HepG2 (cell line): Measurements from ENCODE around the gene SS18L1. TPM values are rescaled to one million over a fixed set of nuclear protein-coding genes. Genes with fewer than 3 reads are reported as not detected.
A peak's percentile ranks its signal among the peaks of the same experiment; 100 is the strongest.

ENCODE experiments used
- ATM ChIP-seq: fragments of 450-650 bp; IDR thresholded peaks from 2 replicates; pipeline ENCODE4 v1.7.1; 2017; ENCODE audit warnings: mild to moderate bottlenecking, borderline replicate concordance
- GATAD1 ChIP-seq: IDR thresholded peaks from 2 replicates; pipeline ENCODE4 v1.6.1; 2016; ENCODE audit warnings: missing genetic modification reagents, missing compliant biosample characterization
- MAFK ChIP-seq, 2 experiments: IDR thresholded peaks in 1 of 2; conservative IDR thresholded peaks in 1 of 2; 2 replicates each; pipeline ENCODE4 v1.6.1; 2011; ENCODE audit warnings: improper control_type of control experiment in 2 of 2, low read length in 2 of 2
- MED13 ChIP-seq: sonication (generic); formaldehyde crosslinking; IDR thresholded peaks from 2 replicates; pipeline ENCODE4 v1.5.0; 2020; ENCODE audit warnings: missing genetic modification reagents
- MIER3 ChIP-seq: IDR thresholded peaks from 2 replicates; pipeline ENCODE4 v1.6.1; 2016; ENCODE audit warnings: missing compliant biosample characterization, borderline replicate concordance
- MXI1 ChIP-seq: IDR thresholded peaks from 3 replicates; pipeline ENCODE4 v1.6.1; 2012; ENCODE audit warnings: low read depth, low read length, inconsistent platforms, borderline replicate concordance
- NR2F2 ChIP-seq: IDR thresholded peaks from 2 replicates; pipeline ENCODE4 v1.6.1; 2012; ENCODE audit warnings: low read depth, inconsistent platforms, borderline replicate concordance
- SIX4 ChIP-seq: sonication (generic); formaldehyde crosslinking; IDR thresholded peaks from 2 replicates; pipeline ENCODE4 v1.4.0; 2020; ENCODE audit warnings: missing genetic modification reagents
- TBX2 ChIP-seq: sonication (generic); formaldehyde crosslinking; IDR thresholded peaks from 2 replicates; pipeline ENCODE4 v1.5.0; 2020; ENCODE audit warnings: missing genetic modification reagents, mild to moderate bottlenecking, borderline replicate concordance
- ZFP62 ChIP-seq: sonication (generic); formaldehyde crosslinking; IDR thresholded peaks from 2 replicates; pipeline ENCODE4 v1.4.0; 2020; ENCODE audit warnings: missing genetic modification reagents
- ZNF431 ChIP-seq: sonication (generic); formaldehyde crosslinking; IDR thresholded peaks from 2 replicates; pipeline ENCODE4 v1.9.0; 2022; ENCODE audit warnings: missing genetic modification reagents, low read depth, mild to moderate bottlenecking, borderline replicate concordance
- ZNF569 ChIP-seq: sonication (generic); formaldehyde crosslinking; IDR thresholded peaks from 2 replicates; pipeline ENCODE4 v1.5.0; 2020; ENCODE audit warnings: mild to moderate bottlenecking, missing genetic modification reagents, moderate library complexity, borderline replicate concordance
- ZSCAN9 ChIP-seq: IDR thresholded peaks from 2 replicates; pipeline ENCODE4 v1.6.1; 2016; ENCODE audit warnings: borderline replicate concordance
- polyA plus RNA-seq, 8 experiments: library from polyadenylated mRNA; depleted of rRNA in 3 of 8; stranded (reverse) in 7 of 8; unstranded in 1 of 8; fragments of >200 nt; fragmentation: Illumina TruSeq in 4 of 8; extraction: Trizol in 4 of 8; gene quantifications; 2 replicates each; pipeline versions ENCODE4 v1.2.1 to v1.2.3, GENCODE V29; 2011 to 2016; ENCODE audit warnings: low read depth in 4 of 8, missing spikeins in 1 of 8, mixed read lengths in 1 of 8; ENCODE audit not compliant: insufficient read depth in 1 of 8
- total RNA-seq, 5 experiments: library from RNA; depleted of rRNA; stranded (reverse); fragments of >200 nt; fragmentation: Illumina TruSeq; extraction: Trizol; gene quantifications; 2 replicates each; pipeline ENCODE4 v1.2.3, GENCODE V29; 2016; ENCODE audit warnings: low read depth in 1 of 5
- TF ChIP-seq, protein P1 (sequence below), 2 experiments: sonication (generic) in 1 of 2; formaldehyde crosslinking in 1 of 2; IDR thresholded peaks; 2 replicates each; pipeline versions ENCODE4 v1.6.1 to v1.9.0; 2014 to 2022; ENCODE audit warnings: antibody characterized with exemption in 1 of 2, borderline replicate concordance in 1 of 2, inconsistent platforms in 1 of 2, low read depth in 1 of 2, missing genetic modification reagents in 1 of 2
- TF ChIP-seq, protein P2 (sequence below): sonication (generic); formaldehyde crosslinking; IDR thresholded peaks from 2 replicates; pipeline ENCODE4 v1.4.0; 2020; ENCODE audit warnings: missing genetic modification reagents
- TF ChIP-seq, protein P3 (sequence below): sonication (generic); formaldehyde crosslinking; IDR thresholded peaks from 2 replicates; pipeline ENCODE4 v1.5.1; 2020; ENCODE audit warnings: missing genetic modification reagents, mild to moderate bottlenecking, borderline replicate concordance

The SS18L1 gene
- total and polyA plus RNA-seq, 2 of the 13 experiments (the other 11 are each of a cell fraction or from before 2014, with no cell fraction given) = 17.8 to 27.6 TPM

DNA sequence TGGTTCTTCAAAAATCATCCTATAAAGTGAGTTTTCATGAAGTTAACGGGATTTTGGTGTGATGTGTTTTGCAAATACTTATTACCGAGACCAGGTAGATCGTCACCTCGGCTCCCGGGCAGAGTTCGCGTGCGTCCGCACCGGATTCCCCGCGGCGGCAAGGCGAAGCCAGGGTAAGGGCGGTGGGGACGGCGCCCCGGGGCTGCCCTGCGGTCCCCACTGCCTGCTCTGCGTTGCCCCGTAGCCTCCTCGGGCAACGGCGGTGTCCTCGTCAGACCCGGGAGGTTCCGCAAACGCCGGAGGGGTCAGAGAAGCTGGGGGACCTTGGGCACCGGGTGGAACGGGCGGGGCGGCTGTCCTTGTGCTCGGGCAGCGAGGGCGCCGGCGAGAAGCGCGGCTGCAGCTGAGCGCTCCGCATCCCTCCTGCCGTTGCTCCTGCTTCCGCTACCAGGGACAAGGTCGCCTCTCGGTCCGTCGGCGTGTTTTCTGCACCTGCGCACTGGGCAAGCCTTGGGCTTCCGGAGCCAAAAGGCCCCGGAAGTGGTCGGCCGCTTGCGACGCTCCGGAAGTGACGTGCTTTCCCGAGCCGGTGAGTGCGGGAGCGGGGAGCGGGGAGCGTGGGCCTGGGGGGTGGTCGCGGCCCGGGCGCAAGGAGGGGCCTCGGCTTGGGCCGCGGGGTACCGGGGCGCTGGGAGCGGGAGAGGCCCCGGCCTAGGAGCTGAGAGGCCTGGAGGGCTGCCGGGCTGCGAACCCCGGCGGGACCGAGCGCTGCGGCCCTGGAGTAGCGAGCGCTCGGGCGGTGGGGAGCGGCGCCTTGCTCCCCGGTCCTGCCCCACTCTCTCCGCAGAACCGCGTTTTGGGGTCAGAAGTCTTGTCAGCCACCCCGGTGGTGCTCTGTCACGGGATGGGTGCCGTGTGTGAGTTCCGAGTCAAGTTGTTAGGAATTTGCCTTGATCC lies 39.2 kb downstream of the SS18L1 start, which contains the start of gene MTG2 (continued):
- TF ChIP-seq, protein P1, sequence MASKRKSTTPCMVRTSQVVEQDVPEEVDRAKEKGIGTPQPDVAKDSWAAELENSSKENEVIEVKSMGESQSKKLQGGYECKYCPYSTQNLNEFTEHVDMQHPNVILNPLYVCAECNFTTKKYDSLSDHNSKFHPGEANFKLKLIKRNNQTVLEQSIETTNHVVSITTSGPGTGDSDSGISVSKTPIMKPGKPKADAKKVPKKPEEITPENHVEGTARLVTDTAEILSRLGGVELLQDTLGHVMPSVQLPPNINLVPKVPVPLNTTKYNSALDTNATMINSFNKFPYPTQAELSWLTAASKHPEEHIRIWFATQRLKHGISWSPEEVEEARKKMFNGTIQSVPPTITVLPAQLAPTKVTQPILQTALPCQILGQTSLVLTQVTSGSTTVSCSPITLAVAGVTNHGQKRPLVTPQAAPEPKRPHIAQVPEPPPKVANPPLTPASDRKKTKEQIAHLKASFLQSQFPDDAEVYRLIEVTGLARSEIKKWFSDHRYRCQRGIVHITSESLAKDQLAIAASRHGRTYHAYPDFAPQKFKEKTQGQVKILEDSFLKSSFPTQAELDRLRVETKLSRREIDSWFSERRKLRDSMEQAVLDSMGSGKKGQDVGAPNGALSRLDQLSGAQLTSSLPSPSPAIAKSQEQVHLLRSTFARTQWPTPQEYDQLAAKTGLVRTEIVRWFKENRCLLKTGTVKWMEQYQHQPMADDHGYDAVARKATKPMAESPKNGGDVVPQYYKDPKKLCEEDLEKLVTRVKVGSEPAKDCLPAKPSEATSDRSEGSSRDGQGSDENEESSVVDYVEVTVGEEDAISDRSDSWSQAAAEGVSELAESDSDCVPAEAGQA (IDR thresholded peaks at IDR 0.05; ENCODE audit: low read depth) = peak; percentile 93
- TF ChIP-seq, protein P1 (CRISPR knock-in tag; IDR thresholded peaks at IDR 0.05; ENCODE audit: borderline replicate concordance) = peak; percentile 97
- TF ChIP-seq, protein P2, sequence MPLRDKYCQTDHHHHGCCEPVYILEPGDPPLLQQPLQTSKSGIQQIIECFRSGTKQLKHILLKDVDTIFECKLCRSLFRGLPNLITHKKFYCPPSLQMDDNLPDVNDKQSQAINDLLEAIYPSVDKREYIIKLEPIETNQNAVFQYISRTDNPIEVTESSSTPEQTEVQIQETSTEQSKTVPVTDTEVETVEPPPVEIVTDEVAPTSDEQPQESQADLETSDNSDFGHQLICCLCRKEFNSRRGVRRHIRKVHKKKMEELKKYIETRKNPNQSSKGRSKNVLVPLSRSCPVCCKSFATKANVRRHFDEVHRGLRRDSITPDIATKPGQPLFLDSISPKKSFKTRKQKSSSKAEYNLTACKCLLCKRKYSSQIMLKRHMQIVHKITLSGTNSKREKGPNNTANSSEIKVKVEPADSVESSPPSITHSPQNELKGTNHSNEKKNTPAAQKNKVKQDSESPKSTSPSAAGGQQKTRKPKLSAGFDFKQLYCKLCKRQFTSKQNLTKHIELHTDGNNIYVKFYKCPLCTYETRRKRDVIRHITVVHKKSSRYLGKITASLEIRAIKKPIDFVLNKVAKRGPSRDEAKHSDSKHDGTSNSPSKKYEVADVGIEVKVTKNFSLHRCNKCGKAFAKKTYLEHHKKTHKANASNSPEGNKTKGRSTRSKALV (CRISPR knock-in tag) = peak; percentile 98
- TF ChIP-seq, protein P3, sequence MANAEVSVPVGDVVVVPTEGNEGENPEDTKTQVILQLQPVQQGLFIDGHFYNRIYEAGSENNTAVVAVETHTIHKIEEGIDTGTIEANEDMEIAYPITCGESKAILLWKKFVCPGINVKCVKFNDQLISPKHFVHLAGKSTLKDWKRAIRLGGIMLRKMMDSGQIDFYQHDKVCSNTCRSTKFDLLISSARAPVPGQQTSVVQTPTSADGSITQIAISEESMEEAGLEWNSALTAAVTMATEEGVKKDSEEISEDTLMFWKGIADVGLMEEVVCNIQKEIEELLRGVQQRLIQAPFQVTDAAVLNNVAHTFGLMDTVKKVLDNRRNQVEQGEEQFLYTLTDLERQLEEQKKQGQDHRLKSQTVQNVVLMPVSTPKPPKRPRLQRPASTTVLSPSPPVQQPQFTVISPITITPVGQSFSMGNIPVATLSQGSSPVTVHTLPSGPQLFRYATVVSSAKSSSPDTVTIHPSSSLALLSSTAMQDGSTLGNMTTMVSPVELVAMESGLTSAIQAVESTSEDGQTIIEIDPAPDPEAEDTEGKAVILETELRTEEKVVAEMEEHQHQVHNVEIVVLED = peak; percentile 92
- TF ChIP-seq TBX2 (CRISPR knock-in tag) = peak; percentile 98
- TF ChIP-seq GATAD1 (CRISPR knock-in tag) = peak; percentile 99
- TF ChIP-seq ATM = no peak
- TF ChIP-seq ZSCAN9 = peak; percentile 89; the same call in 1 of the 2 replicates
- no peak; the same call in 1 of the 2 replicates for TF ChIP-seq ZNF569 (CRISPR knock-in tag)
- no peak; the same call in 1 of the 2 replicates for TF ChIP-seq NR2F2
- peak; percentile 98; the same call in 1 of the 2 replicates for TF ChIP-seq ZFP62
- TF ChIP-seq MED13 = peak; percentile 96
- peak; percentile 94 for TF ChIP-seq ZNF431 (CRISPR knock-in tag)
- TF ChIP-seq MXI1 = peak; percentile 95; the same call in 1 of the 3 replicates
- peak; percentile 47 for TF ChIP-seq SIX4
- peak; percentile 94 for TF ChIP-seq MIER3 (CRISPR knock-in tag)
- no peak for TF ChIP-seq MAFK (conservative IDR thresholded peaks at IDR 0.05 in 1 of 2, IDR thresholded peaks at IDR 0.05 in 1 of 2; ENCODE audit: low read length in 2 of 2)
